ENCODE measurements around the gene KIAA0825.

GRCh38 chr5:94248175-94248875 lies 370.1 kb downstream of the KIAA0825 start:
- TF ChIP-seq GATA2 (IDR thresholded peaks at IDR 0.05; ENCODE audit: low read depth, low read length) (no peak), GATA3 (IDR thresholded peaks at IDR 0.05; ENCODE audit: low read depth, low read length) (no peak)
